AG04449 (cell line): ENCODE data around the gene FPR3.
A peak's percentile ranks its signal among the peaks of the same experiment; 100 is the strongest.
"Not testable (repeated sequence)": the region's sequence is repeated elsewhere in the genome, so short reads cannot be mapped to it uniquely, and the experiment has no call there.

Experiments used
- CTCF ChIA-PET: fragments of 350-600 bp; formaldehyde crosslinking; extraction: SDS; loops from one replicate; lab custom pipeline; 2021; ENCODE audit warnings: antibody characterized with exemption; lab: Yijun Ruan, JAX
- POLR2A ChIA-PET: fragments of 400-600, 350-600 bp; formaldehyde crosslinking; extraction: SDS; loops from one replicate; lab custom pipeline; 2020; ENCODE audit warnings: antibody characterized with exemption, inconsistent platforms; lab: Yijun Ruan, JAX
- DNase-seq: peaks from one replicate; pipeline ENCODE4 v3.0.0-alpha.2; 2010; ENCODE audit warnings: low read depth, low spot score
- H3K4me3 ChIP-seq: 2 replicates; pipeline ENCODE4 v1.5.1; 2011; ENCODE audit warnings: low read depth, mild to moderate bottlenecking, control low read depth, low read length
- CTCF ChIP-seq: IDR thresholded peaks from one replicate; pipeline ENCODE4 v1.5.1; 2011; ENCODE audit warnings: mild to moderate bottlenecking, moderate library complexity, low read length, control low read depth, inconsistent platforms; ENCODE audit not compliant: insufficient read depth; ENCODE audit errors: missing control alignments

FPR3 gene

GRCh38 chr19:51771376-51772130 lies 23.4 kb upstream of the FPR3 start:
- POLR2A ChIA-PET = no interaction called here
- DNase-seq = no peak
- no peak for TF ChIP-seq CTCF
- CTCF ChIA-PET = interaction anchor here (0.6 kb wide), 1 partner anchor 515 kb away, joined by 3 read pairs; no protein-coding TSS in a partner anchor
- no peak overlapping the region for H3K4me3 ChIP-seq

GRCh38 chr19:51772977-51773376 lies 22.0 kb upstream of the FPR3 start:
- H3K4me3 ChIP-seq = no peak overlapping the region
- CTCF ChIA-PET = no interaction called here
- no peak for DNase-seq
- TF ChIP-seq CTCF = no peak
- POLR2A ChIA-PET = no interaction called here

- POLR2A ChIA-PET, DNase-seq, H3K4me3 ChIP-seq: not testable (repeated sequence)
- CTCF ChIA-PET = interaction anchor here (1.1 to 3.6 kb wide), 16 partner anchors 8 to 461 kb away, joined by 3 to 41 read pairs (median 7); no protein-coding TSS in a partner anchor
These were observed 18.4 kb upstream of the FPR3 start for GRCh38 chr19:51776561-51776960.

- ChIA-PET CTCF (interaction anchor here (0.8 to 3.6 kb wide), 31 partner anchors 9 to 460 kb away, joined by 3 to 41 read pairs (median 5); no protein-coding TSS in a partner anchor), POLR2A (no interaction called here)
- H3K4me3 ChIP-seq = no peak overlapping the region
- peak; percentile 14 for DNase-seq
- peak; percentile 65 for TF ChIP-seq CTCF
These were observed 17.1 kb upstream of the FPR3 start for GRCh38 chr19:51777570-51778462.

- no peak overlapping the region for H3K4me3 ChIP-seq
- no peak for DNase-seq
- ChIA-PET POLR2A (no interaction called here), CTCF (interaction anchor here (1.8 to 3.6 kb wide), 4 partner anchors 30 to 170 kb away, joined by 8 to 41 read pairs (median 14); no protein-coding TSS in a partner anchor)
- no peak for TF ChIP-seq CTCF
These were observed 15.8 kb upstream of the FPR3 start for GRCh38 chr19:51779181-51779580.

- no peak for DNase-seq
- H3K4me3 ChIP-seq = no peak overlapping the region
- POLR2A ChIA-PET = no interaction called here
- CTCF ChIA-PET = interaction anchor here (1.1 kb wide), 1 partner anchor 306 kb away, joined by 4 read pairs; no protein-coding TSS in a partner anchor
- TF ChIP-seq CTCF = no peak
These were observed 15.3 kb upstream of the FPR3 start for GRCh38 chr19:51779703-51780102.
